PFSK-1 (cell line): Measurements from ENCODE around the gene RNF224.

ENCODE experiments used
- FOXP2 ChIP-seq: optimal IDR thresholded peaks from 2 replicates; pipeline ENCODE3; 2011; ENCODE audit warnings: borderline replicate concordance, control low read depth, inconsistent platforms; ENCODE audit not compliant: insufficient read depth; ENCODE audit errors: extremely low read length, extremely low read depth
- POLR2AphosphoS5 ChIP-seq: IDR thresholded peaks from 2 replicates; pipeline ENCODE4 v1.6.1; 2012; ENCODE audit warnings: low read depth, mild to moderate bottlenecking, control low read depth, low read length, moderate library complexity
- SIN3A ChIP-seq: IDR thresholded peaks from 2 replicates; pipeline ENCODE4 v1.6.1; 2012; ENCODE audit warnings: mild to moderate bottlenecking, low read length, moderate library complexity, borderline replicate concordance; ENCODE audit not compliant: insufficient read depth
- TAF1 ChIP-seq: IDR thresholded peaks from 2 replicates; pipeline ENCODE4 v1.6.1; 2012; ENCODE audit warnings: low read length, control low read depth, borderline replicate concordance; ENCODE audit not compliant: insufficient read depth
- TF ChIP-seq, protein P1 (sequence below), 2 experiments: IDR thresholded peaks; 2 replicates each; pipeline versions ENCODE4 v1.6.1 to v1.8.0; 2011 to 2012; ENCODE audit warnings: low read depth in 2 of 2, low read length in 2 of 2, control low read depth in 1 of 2, inconsistent platforms in 1 of 2, mild to moderate bottlenecking in 1 of 2, moderate library complexity in 1 of 2; ENCODE audit not compliant: insufficient read depth in 1 of 2

DNA sequence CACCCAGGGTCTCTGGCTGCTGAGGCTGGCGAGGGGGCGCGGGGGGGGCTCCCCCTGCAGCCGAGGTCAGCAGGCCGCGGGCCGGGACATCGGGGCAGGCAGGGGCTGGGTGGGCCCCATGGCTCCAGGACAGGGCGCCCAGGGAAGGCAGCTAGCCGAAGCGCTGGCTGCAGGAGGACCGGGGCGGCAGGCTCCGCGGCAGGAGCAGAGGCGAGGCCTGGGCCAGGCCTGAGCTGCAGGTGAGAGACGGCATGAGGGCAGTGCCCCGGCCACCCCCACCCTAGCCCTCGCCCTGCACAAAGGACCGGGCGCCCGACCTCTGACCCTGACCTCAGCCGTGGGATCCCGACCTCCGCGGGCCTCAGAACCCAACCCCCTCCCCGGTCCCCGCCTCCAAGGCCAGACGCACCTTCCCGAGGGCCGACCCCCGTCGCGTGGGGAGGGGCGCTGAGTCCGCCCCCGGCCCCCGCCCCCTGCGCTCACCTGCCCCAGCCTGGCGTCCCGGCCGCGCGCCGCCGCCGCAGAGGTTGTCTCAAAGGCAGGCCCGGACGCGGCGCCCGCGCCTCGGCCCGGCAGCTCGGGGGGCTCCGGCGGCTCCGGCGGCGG, 5.7 kb upstream of the RNF224 start:
- no peak for TF ChIP-seq POLR2AphosphoS5
- TF ChIP-seq FOXP2 = no peak
- TF ChIP-seq, protein P1, sequence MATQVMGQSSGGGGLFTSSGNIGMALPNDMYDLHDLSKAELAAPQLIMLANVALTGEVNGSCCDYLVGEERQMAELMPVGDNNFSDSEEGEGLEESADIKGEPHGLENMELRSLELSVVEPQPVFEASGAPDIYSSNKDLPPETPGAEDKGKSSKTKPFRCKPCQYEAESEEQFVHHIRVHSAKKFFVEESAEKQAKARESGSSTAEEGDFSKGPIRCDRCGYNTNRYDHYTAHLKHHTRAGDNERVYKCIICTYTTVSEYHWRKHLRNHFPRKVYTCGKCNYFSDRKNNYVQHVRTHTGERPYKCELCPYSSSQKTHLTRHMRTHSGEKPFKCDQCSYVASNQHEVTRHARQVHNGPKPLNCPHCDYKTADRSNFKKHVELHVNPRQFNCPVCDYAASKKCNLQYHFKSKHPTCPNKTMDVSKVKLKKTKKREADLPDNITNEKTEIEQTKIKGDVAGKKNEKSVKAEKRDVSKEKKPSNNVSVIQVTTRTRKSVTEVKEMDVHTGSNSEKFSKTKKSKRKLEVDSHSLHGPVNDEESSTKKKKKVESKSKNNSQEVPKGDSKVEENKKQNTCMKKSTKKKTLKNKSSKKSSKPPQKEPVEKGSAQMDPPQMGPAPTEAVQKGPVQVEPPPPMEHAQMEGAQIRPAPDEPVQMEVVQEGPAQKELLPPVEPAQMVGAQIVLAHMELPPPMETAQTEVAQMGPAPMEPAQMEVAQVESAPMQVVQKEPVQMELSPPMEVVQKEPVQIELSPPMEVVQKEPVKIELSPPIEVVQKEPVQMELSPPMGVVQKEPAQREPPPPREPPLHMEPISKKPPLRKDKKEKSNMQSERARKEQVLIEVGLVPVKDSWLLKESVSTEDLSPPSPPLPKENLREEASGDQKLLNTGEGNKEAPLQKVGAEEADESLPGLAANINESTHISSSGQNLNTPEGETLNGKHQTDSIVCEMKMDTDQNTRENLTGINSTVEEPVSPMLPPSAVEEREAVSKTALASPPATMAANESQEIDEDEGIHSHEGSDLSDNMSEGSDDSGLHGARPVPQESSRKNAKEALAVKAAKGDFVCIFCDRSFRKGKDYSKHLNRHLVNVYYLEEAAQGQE (IDR thresholded peaks at IDR 0.05; ENCODE audit: insufficient read depth in 1 of 2, low read depth in 2 of 2, low read length in 2 of 2) = no peak
- no peak for TF ChIP-seq TAF1
- no peak for TF ChIP-seq SIN3A
